ENCODE measurements around the gene CNKSR2.

DNA sequence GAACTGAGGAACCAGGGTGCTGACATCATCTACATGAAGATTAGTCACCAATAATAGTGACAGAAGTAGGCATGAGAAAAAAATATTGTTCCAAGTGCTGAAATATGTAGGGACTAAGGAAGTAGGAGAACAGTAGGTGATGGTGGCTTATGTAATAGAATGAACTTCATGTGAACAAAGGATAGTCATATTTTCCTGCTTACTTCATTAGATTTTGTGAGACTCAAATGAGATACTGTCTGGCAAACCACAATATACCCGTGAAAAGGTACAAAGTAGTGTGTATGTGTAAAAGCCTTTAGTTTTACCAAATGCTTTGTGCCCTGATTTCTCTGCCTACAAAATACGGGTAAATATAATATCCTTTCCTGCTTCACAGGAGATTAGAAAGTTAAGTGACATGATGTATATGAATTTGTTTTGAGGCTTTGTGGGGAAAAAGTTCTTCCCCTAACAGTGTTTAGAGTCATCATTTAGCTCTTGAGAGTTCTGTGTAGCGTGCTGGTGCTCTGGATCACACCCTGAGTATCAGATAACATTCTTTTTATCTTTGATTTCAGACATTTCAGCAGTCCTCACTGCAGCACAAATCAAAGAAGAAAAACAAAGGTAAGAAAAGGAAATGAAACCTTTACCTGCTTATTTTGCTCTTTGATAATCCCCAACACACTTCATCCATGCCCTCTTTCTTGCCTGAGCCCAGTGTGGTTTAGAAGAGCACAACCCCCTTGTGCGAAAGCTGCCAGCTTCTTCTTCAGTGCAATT is 216.0 kb downstream of the CNKSR2 start:
- TF ChIP-seq POLR2A (IDR thresholded peaks at IDR 0.05) = no peak
- TF ChIP-seq, protein P1, sequence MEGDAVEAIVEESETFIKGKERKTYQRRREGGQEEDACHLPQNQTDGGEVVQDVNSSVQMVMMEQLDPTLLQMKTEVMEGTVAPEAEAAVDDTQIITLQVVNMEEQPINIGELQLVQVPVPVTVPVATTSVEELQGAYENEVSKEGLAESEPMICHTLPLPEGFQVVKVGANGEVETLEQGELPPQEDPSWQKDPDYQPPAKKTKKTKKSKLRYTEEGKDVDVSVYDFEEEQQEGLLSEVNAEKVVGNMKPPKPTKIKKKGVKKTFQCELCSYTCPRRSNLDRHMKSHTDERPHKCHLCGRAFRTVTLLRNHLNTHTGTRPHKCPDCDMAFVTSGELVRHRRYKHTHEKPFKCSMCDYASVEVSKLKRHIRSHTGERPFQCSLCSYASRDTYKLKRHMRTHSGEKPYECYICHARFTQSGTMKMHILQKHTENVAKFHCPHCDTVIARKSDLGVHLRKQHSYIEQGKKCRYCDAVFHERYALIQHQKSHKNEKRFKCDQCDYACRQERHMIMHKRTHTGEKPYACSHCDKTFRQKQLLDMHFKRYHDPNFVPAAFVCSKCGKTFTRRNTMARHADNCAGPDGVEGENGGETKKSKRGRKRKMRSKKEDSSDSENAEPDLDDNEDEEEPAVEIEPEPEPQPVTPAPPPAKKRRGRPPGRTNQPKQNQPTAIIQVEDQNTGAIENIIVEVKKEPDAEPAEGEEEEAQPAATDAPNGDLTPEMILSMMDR (IDR thresholded peaks at IDR 0.05) = no peak

Measured in Peyer's patch (tissue), 4 donors.